ENCODE data around the gene BST1. TPM values are rescaled to one million over a fixed set of nuclear protein-coding genes. Genes with fewer than 3 reads are reported as not detected.
A peak's percentile ranks its signal among the peaks of the same experiment; 100 is the strongest.

Gene BST1
- polyA plus RNA-seq, 1 donor (not counting 4 experiments of a cell fraction or from before 2014, with no cell fraction given), result 1.2 TPM

DNA sequence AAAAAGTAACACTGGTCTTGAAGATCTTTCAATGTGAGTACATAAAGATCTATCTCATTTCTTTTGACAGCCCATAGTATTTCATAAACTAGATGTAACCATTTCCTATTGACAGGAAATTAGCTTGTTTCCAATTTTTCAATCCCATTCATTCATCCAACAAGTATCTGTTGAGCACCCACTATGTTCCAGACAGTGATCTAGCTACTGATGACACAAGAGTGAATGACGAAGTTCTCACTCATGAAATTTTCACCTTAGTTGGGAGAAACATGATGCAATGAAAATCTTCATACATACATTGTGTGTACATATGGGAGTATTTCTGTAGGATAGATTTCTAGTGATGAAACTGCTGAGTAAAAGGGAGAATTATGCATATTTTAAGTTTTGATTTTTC, 76.9 kb downstream of the BST1 start:
- H3K4me3 ChIP-seq (ENCODE audit: control insufficient read depth in 2 of 3, extremely low read depth in 1 of 3, insufficient read depth in 2 of 3, low read depth in 1 of 3, low read length in 3 of 3), result peak overlapping the region in 1 of 3 experiments; percentile 66
- dilution Hi-C loops (cut with MboI; ENCODE audit: extremely low pct_ligation_motif_present, low sequenced_read_pairs), result no loop called here
- H2AFZ ChIP-seq (ENCODE audit: control insufficient read depth, low read length), result no peak overlapping the region
- H3K27ac ChIP-seq (ENCODE audit: control insufficient read depth, insufficient read depth, low read length), result no peak overlapping the region
- TF ChIP-seq, protein P1, sequence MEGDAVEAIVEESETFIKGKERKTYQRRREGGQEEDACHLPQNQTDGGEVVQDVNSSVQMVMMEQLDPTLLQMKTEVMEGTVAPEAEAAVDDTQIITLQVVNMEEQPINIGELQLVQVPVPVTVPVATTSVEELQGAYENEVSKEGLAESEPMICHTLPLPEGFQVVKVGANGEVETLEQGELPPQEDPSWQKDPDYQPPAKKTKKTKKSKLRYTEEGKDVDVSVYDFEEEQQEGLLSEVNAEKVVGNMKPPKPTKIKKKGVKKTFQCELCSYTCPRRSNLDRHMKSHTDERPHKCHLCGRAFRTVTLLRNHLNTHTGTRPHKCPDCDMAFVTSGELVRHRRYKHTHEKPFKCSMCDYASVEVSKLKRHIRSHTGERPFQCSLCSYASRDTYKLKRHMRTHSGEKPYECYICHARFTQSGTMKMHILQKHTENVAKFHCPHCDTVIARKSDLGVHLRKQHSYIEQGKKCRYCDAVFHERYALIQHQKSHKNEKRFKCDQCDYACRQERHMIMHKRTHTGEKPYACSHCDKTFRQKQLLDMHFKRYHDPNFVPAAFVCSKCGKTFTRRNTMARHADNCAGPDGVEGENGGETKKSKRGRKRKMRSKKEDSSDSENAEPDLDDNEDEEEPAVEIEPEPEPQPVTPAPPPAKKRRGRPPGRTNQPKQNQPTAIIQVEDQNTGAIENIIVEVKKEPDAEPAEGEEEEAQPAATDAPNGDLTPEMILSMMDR (optimal IDR thresholded peaks at IDR 0.05 in 1 of 3, IDR thresholded peaks at IDR 0.05 in 1 of 3, conservative IDR thresholded peaks at IDR 0.05 in 1 of 3; ENCODE audit: extremely low read depth in 1 of 3, insufficient read depth in 2 of 3, low read length in 3 of 3), result no peak
- no peak for TF ChIP-seq EZH2 (IDR thresholded peaks at IDR 0.05; ENCODE audit: low read length)
- no peak for DNase-seq (ENCODE audit: low read depth, low spot score)
- no peaks in the 10 kb centered on the region for H3K79me2 ChIP-seq (ENCODE audit: control insufficient read depth, insufficient read depth, low read length)
- H3K4me2 ChIP-seq (ENCODE audit: control insufficient read depth, extremely low read depth, insufficient read depth, low read depth, low read length), result peak overlapping the region; percentile 84
- H3K9ac ChIP-seq (ENCODE audit: control insufficient read depth, extremely low read depth, insufficient read depth, low read length), result no peak overlapping the region
- peaks cover 9% of the 10 kb centered on the region for H3K4me1 ChIP-seq (ENCODE audit: control insufficient read depth, extremely low read depth, insufficient read depth, low read length)
- FAIRE-seq, result no peak
- no peaks in the 10 kb centered on the region for H3K9me3 ChIP-seq (ENCODE audit: control insufficient read depth, low read depth, low read length)
- no peaks in the 10 kb centered on the region for H4K20me1 ChIP-seq (ENCODE audit: control insufficient read depth, extremely low read depth, insufficient read depth, low read length)
- H3K9me1 ChIP-seq (ENCODE audit: control insufficient read depth, extremely low read depth, insufficient read depth, low read length), result no peaks in the 10 kb centered on the region
- no peaks in the 10 kb centered on the region for H3K36me3 ChIP-seq (ENCODE audit: control insufficient read depth in 2 of 2, extremely low read depth in 1 of 2, insufficient read depth in 2 of 2, low read length in 2 of 2)
- peaks cover 31% of the 10 kb centered on the region for H3K27me3 ChIP-seq (ENCODE audit: control insufficient read depth, extremely low read depth, insufficient read depth, low read length)

DNA sequence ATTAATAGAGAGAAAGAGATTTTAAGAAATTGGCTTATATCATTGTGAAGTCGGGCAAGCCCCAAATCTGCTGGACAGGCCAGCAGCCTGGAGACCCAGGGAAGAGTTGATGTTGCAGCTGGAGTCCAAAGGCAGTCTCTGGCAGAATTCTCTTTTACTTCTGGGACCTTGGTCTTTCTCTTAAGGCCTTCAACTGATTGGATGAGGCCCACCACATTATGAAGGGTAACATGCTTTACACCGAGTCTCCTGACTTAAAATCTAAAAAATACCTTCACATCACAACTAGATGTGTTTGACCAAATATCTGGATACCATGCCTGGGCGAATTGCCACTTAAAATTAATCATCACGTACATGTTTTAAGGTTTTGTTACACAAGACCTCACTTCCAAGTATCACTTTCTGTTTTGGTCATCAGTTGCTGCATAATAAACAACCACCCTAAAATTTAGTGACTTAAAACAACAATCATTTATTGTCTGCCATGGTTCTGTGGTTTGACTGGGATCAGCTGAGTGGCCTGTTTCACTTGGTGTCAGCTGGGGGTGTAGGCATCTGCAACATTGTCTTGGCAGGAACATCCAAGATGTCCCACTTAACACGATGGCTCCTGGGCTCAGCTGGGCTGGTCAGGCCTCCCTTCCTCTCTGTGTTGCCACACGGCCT, 78.7 kb downstream of the BST1 start:
- peaks cover 29% of the 10 kb centered on the region for H3K27me3 ChIP-seq (ENCODE audit: control insufficient read depth, extremely low read depth, insufficient read depth, low read length)
- no peak overlapping the region for H3K9ac ChIP-seq (ENCODE audit: control insufficient read depth, extremely low read depth, insufficient read depth, low read length)
- H3K4me2 ChIP-seq (ENCODE audit: control insufficient read depth, extremely low read depth, insufficient read depth, low read depth, low read length), result no peak overlapping the region
- no peak for FAIRE-seq
- dilution Hi-C loops (cut with MboI; ENCODE audit: extremely low pct_ligation_motif_present, low sequenced_read_pairs), result no loop called here
- no peaks in the 10 kb centered on the region for H3K9me3 ChIP-seq (ENCODE audit: control insufficient read depth, low read depth, low read length)
- DNase-seq (ENCODE audit: low read depth, low spot score), result no peak
- no peak overlapping the region for H3K4me3 ChIP-seq (ENCODE audit: control insufficient read depth in 2 of 3, extremely low read depth in 1 of 3, insufficient read depth in 2 of 3, low read depth in 1 of 3, low read length in 3 of 3)
- no peak overlapping the region for H3K27ac ChIP-seq (ENCODE audit: control insufficient read depth, insufficient read depth, low read length)
- H3K36me3 ChIP-seq (ENCODE audit: control insufficient read depth in 2 of 2, extremely low read depth in 1 of 2, insufficient read depth in 2 of 2, low read length in 2 of 2), result no peaks in the 10 kb centered on the region
- no peaks in the 10 kb centered on the region for H4K20me1 ChIP-seq (ENCODE audit: control insufficient read depth, extremely low read depth, insufficient read depth, low read length)
- peaks cover 9% of the 10 kb centered on the region for H3K4me1 ChIP-seq (ENCODE audit: control insufficient read depth, extremely low read depth, insufficient read depth, low read length)
- no peaks in the 10 kb centered on the region for H3K9me1 ChIP-seq (ENCODE audit: control insufficient read depth, extremely low read depth, insufficient read depth, low read length)
- TF ChIP-seq, protein P1 (optimal IDR thresholded peaks at IDR 0.05 in 1 of 3, IDR thresholded peaks at IDR 0.05 in 1 of 3, conservative IDR thresholded peaks at IDR 0.05 in 1 of 3; ENCODE audit: extremely low read depth in 1 of 3, insufficient read depth in 2 of 3, low read length in 3 of 3), result no peak
- TF ChIP-seq EZH2 (IDR thresholded peaks at IDR 0.05; ENCODE audit: low read length), result no peak
- no peak overlapping the region for H2AFZ ChIP-seq (ENCODE audit: control insufficient read depth, low read length)
- no peaks in the 10 kb centered on the region for H3K79me2 ChIP-seq (ENCODE audit: control insufficient read depth, insufficient read depth, low read length)

Other genes with a start within 250 kb of the BST1 start
- 5.9 to 11.8 TPM (median 8.9 TPM) in 3 replicates for gene CC2D2A, start 233.2 kb upstream of the BST1 start, polyA plus RNA-seq
- gene FBXL5, start 47.7 kb upstream of the BST1 start, polyA plus RNA-seq, result 38.9 to 63.1 TPM (median 50.4 TPM) in 3 replicates
- 15.6 to 36.6 TPM (median 33.4 TPM) in 3 replicates for gene FAM200B, start 21.2 kb upstream of the BST1 start, polyA plus RNA-seq
- gene CD38, start 75.3 kb downstream of the BST1 start, polyA plus RNA-seq, result 0.02 to 0.08 TPM (median 0.05 TPM) in 3 replicates
- gene FGFBP1, start 235.7 kb downstream of the BST1 start, polyA plus RNA-seq, result 1,464 to 2,372 TPM (median 2,189 TPM) in 3 replicates